HK-2 (cell line): ENCODE data around the gene INA.
"Not testable (repeated sequence)": the region's sequence is repeated elsewhere in the genome, so short reads cannot be mapped to it uniquely, and the experiment has no call there.

Experiments
- DNase-seq: peaks from one replicate; pipeline ENCODE4 v3.0.0-alpha.2; 2018; ENCODE audit not compliant: unreplicated experiment

INA gene

GRCh38 chr10:103276896-103277712 is at the start of gene INA:
INA (plus strand) TSS chr10:103277138; CDS start chr10:103277212, 74 bp downstream.
- DNase-seq = peak; percentile 82

GRCh38 chr10:103227416-103227815 is 49.5 kb upstream of the INA start:
- DNase-seq = no peak

GRCh38 chr10:103231047-103231551 is 45.8 kb upstream of the INA start:
- DNase-seq = peak; percentile 72

- DNase-seq = no peak
These were observed 44.7 kb upstream of the INA start for GRCh38 chr10:103232131-103232673.

- DNase-seq = no peak
These were observed 44.0 kb upstream of the INA start for GRCh38 chr10:103232772-103233488.

- no peak for DNase-seq
These were observed 41.2 kb upstream of the INA start for GRCh38 chr10:103235775-103236174.

GRCh38 chr10:103238506-103239252 is 38.3 kb upstream of the INA start:
- no peak for DNase-seq

- DNase-seq = peak; percentile 80
These were observed 35.5 kb upstream of the INA start for GRCh38 chr10:103241262-103242011.

- DNase-seq = peak; percentile 77
These were observed 32.2 kb upstream of the INA start for GRCh38 chr10:103244666-103245271.

- not testable (repeated sequence) for DNase-seq
These were observed 31.4 kb upstream of the INA start, which contains the start of gene RPEL1 for GRCh38 chr10:103245587-103245986. RPEL1 (plus strand) TSS chr10:103245887; CDS start chr10:103245997, 110 bp downstream.

GRCh38 chr10:103246324-103246723 is 30.6 kb upstream of the INA start:
- DNase-seq = no peak

- DNase-seq = no peak
These were observed 22.8 kb upstream of the INA start for GRCh38 chr10:103254113-103254512.

GRCh38 chr10:103254538-103255325 is 22.2 kb upstream of the INA start:
- DNase-seq = no peak

GRCh38 chr10:103256613-103257012 is 20.3 kb upstream of the INA start:
- no peak for DNase-seq

GRCh38 chr10:103257812-103258211 is 19.1 kb upstream of the INA start:
- no peak for DNase-seq

GRCh38 chr10:103258928-103259327 is 18.0 kb upstream of the INA start:
- not testable (repeated sequence) for DNase-seq

GRCh38 chr10:103259989-103260388 is 16.9 kb upstream of the INA start:
- DNase-seq = no peak

GRCh38 chr10:103262229-103262628 is 14.7 kb upstream of the INA start:
- peak; percentile 19 for DNase-seq

- peak; percentile 54 for DNase-seq
These were observed 11.1 kb upstream of the INA start for GRCh38 chr10:103265717-103266329.
